Ascending aorta (tissue), 2 donors: Measurements from ENCODE around the gene GOLGA6L2. TPM values are rescaled to one million over a fixed set of nuclear protein-coding genes. Genes with fewer than 3 reads are reported as not detected.
"Not testable (repeated sequence)": the region's sequence is repeated elsewhere in the genome, so short reads cannot be mapped to it uniquely, and the experiment has no call there.

ENCODE experiments used
- DNase-seq, 2 donors: peaks; one replicate each; pipeline ENCODE4 v3.0.0-alpha.2; 2019; ENCODE audit warnings: low spot score in 2 of 2
- H3K27ac ChIP-seq, 2 donors: fragments of 200-600 bp; sonication (generic); one replicate each; pipeline ENCODE4 v1.5.1; 2016 to 2017; ENCODE audit warnings: mild to moderate bottlenecking in 1 of 2
- H3K27me3 ChIP-seq: fragments of 200-600 bp; sonication (generic); one replicate; pipeline ENCODE4 v1.5.1; 2017
- H3K36me3 ChIP-seq, 2 donors: fragments of 200-600 bp; sonication (generic); one replicate each; pipeline ENCODE4 v1.5.1; 2016
- H3K4me1 ChIP-seq, 2 donors: fragments of 200-600 bp; sonication (generic); one replicate each; pipeline ENCODE4 v1.5.1; 2016 to 2017; ENCODE audit warnings: mild to moderate bottlenecking in 1 of 2
- H3K4me3 ChIP-seq, 2 donors: fragments of 200-600 bp; sonication (generic); one replicate each; pipeline ENCODE4 v1.5.1; 2016 to 2017; ENCODE audit warnings: mild to moderate bottlenecking in 1 of 2
- H3K9me3 ChIP-seq, 2 donors: fragments of 200-600 bp; sonication (generic); one replicate each; pipeline ENCODE4 v1.5.1; 2016
- CTCF ChIP-seq, 3 experiments: fragments of 200-600 bp in 2 of 3; fragments of 450-650 bp in 1 of 3; sonication (generic) in 2 of 3; IDR thresholded peaks; one replicate each; pipeline ENCODE4 v1.5.1; 2016 to 2019; ENCODE audit warnings: antibody characterized with exemption in 3 of 3, mild to moderate bottlenecking in 1 of 3, moderate library complexity in 1 of 3
- intact Hi-C: fragments of 100-400 bp; cut with DNase I; formaldehyde crosslinking; loops from one replicate; pipeline ENCODE4 v1.15.1; 2023
- total RNA-seq: library from RNA; depleted of rRNA; stranded (reverse); fragments of >200 nt; gene quantifications from one replicate; pipeline ENCODE4 v1.1.0, GENCODE V29; 2016

Gene GOLGA6L2
- total RNA-seq, 1 donor from 2014 or later: not detected

GRCh38 chr15:23402544-23402943 is 44.5 kb downstream of the GOLGA6L2 start:
- no peak for TF ChIP-seq CTCF (IDR thresholded peaks at IDR 0.05)
- Histone ChIP-seq H3K27me3 (no peaks in the 10 kb centered on the region), H3K4me1 (peaks cover 5 to 36% of the 10 kb centered on the region in 2 donors), H3K27ac (peak overlapping the region; percentile 84 to 87), H3K4me3 (no peak overlapping the region), H3K9me3 (peaks cover 0 to 5% of the 10 kb centered on the region in 2 donors), H3K36me3 (no peaks in the 10 kb centered on the region)
- intact Hi-C loops: loop anchor here (2.0 kb wide), 1 partner anchor 60 kb away; no protein-coding TSS in a partner anchor
- DNase-seq: no peak

GRCh38 chr15:23402140-23402539 is 44.9 kb downstream of the GOLGA6L2 start:
- intact Hi-C loops: loop anchor here (2.0 kb wide), 1 partner anchor 61 kb away; no protein-coding TSS in a partner anchor
- H3K36me3 ChIP-seq: no peaks in the 10 kb centered on the region
- DNase-seq: no peak
- H3K4me1 ChIP-seq: peaks cover 5 to 38% of the 10 kb centered on the region in 2 donors
- TF ChIP-seq CTCF (IDR thresholded peaks at IDR 0.05): no peak
- no peak overlapping the region for H3K4me3 ChIP-seq
- H3K27ac ChIP-seq: peak overlapping the region; percentile 84 to 87
- H3K9me3 ChIP-seq: peaks cover 0 to 5% of the 10 kb centered on the region in 2 donors
- no peaks in the 10 kb centered on the region for H3K27me3 ChIP-seq

- Histone ChIP-seq H3K4me1 (peaks cover 5 to 38% of the 10 kb centered on the region in 2 donors), H3K4me3 (no peak overlapping the region), H3K27ac (peak overlapping the region; percentile 84 to 87), H3K9me3 (peaks cover 0 to 5% of the 10 kb centered on the region in 2 donors), H3K36me3 (no peaks in the 10 kb centered on the region), H3K27me3 (no peaks in the 10 kb centered on the region)
- intact Hi-C loops: loop anchor here (2.0 kb wide), 1 partner anchor 61 kb away; no protein-coding TSS in a partner anchor
- no peak for TF ChIP-seq CTCF (IDR thresholded peaks at IDR 0.05)
- DNase-seq: no peak
These were observed 45.4 kb downstream of the GOLGA6L2 start for GRCh38 chr15:23401627-23402026.

- peaks cover 5 to 38% of the 10 kb centered on the region in 2 donors for H3K4me1 ChIP-seq
- peak overlapping the region; percentile 90 to 92 for H3K27ac ChIP-seq
- intact Hi-C loops: loop anchor here (2.0 kb wide), 1 partner anchor 28 kb away; no protein-coding TSS in a partner anchor
- H3K9me3 ChIP-seq, H3K4me3 ChIP-seq, H3K36me3 ChIP-seq, H3K27me3 ChIP-seq: not testable (repeated sequence)
- peak in 1 of 2 donors; percentile 77 for DNase-seq
These were observed 47.8 kb downstream of the GOLGA6L2 start for GRCh38 chr15:23399207-23399606.

GRCh38 chr15:23398357-23398756 is 48.7 kb downstream of the GOLGA6L2 start:
- H3K36me3 ChIP-seq, DNase-seq, H3K4me3 ChIP-seq, H3K27me3 ChIP-seq, H3K9me3 ChIP-seq: not testable (repeated sequence)
- intact Hi-C loops: loop anchor here (2.0 kb wide), 1 partner anchor 28 kb away; no protein-coding TSS in a partner anchor
- peaks cover 5 to 38% of the 10 kb centered on the region in 2 donors for H3K4me1 ChIP-seq
- H3K27ac ChIP-seq: peak overlapping the region; percentile 90 to 92

GRCh38 chr15:23397779-23398178 is 49.3 kb downstream of the GOLGA6L2 start:
- H3K27ac ChIP-seq: peak overlapping the region; percentile 90 to 92
- H3K36me3 ChIP-seq: no peaks in the 10 kb centered on the region
- peaks cover 5 to 33% of the 10 kb centered on the region in 2 donors for H3K4me1 ChIP-seq
- no peak for TF ChIP-seq CTCF (IDR thresholded peaks at IDR 0.05)
- peak in 1 of 2 donors; percentile 82 for DNase-seq
- no peak overlapping the region for H3K4me3 ChIP-seq
- H3K27me3 ChIP-seq: no peaks in the 10 kb centered on the region
- intact Hi-C loops: loop anchor here (2.0 kb wide), 1 partner anchor 27 kb away; no protein-coding TSS in a partner anchor
- H3K9me3 ChIP-seq: no peaks in the 10 kb centered on the region
